NCI-H1694 (cell line): Measurements from ENCODE around the gene ANAPC13.

Experiments used
- DNase-seq: peaks from one replicate; lab custom pipeline; 2025; lab: John Stamatoyannopoulos, UW

ANAPC13 gene

GRCh38 chr3:134482622-134483021, 3.2 kb downstream of the ANAPC13 start:
- no peak for DNase-seq

- DNase-seq = no peak
These were observed 4.6 kb downstream of the ANAPC13 start for GRCh38 chr3:134481166-134481565.

GRCh38 chr3:134480546-134480945, 5.2 kb downstream of the ANAPC13 start:
- no peak for DNase-seq

- no peak for DNase-seq
These were observed 7.8 kb downstream of the ANAPC13 start for GRCh38 chr3:134477938-134478337.

GRCh38 chr3:134477002-134477401, 8.8 kb downstream of the ANAPC13 start:
- no peak for DNase-seq

- DNase-seq = no peak
These were observed 9.5 kb downstream of the ANAPC13 start for GRCh38 chr3:134476306-134476705.

GRCh38 chr3:134474956-134475355, 10.8 kb downstream of the ANAPC13 start:
- no peak for DNase-seq

- peak; percentile 93 for DNase-seq
These were observed 11.8 kb downstream of the ANAPC13 start for GRCh38 chr3:134473868-134474546.

- DNase-seq = no peak
These were observed 13.0 kb downstream of the ANAPC13 start for GRCh38 chr3:134472831-134473230.

- no peak for DNase-seq
These were observed 14.1 kb downstream of the ANAPC13 start for GRCh38 chr3:134471521-134472193.

- no peak for DNase-seq
These were observed 17.3 kb downstream of the ANAPC13 start for GRCh38 chr3:134468519-134468918.

GRCh38 chr3:134466331-134466730, 19.5 kb downstream of the ANAPC13 start:
- no peak for DNase-seq

GRCh38 chr3:134464689-134465365, 21.0 kb downstream of the ANAPC13 start:
- no peak for DNase-seq

- DNase-seq = no peak
These were observed 21.6 kb downstream of the ANAPC13 start for GRCh38 chr3:134464064-134464688.

- no peak for DNase-seq
These were observed 22.1 kb downstream of the ANAPC13 start for GRCh38 chr3:134463676-134464063.

- DNase-seq = no peak
These were observed 23.3 kb downstream of the ANAPC13 start for GRCh38 chr3:134462331-134462941.

- no peak for DNase-seq
These were observed 24.8 kb downstream of the ANAPC13 start for GRCh38 chr3:134460965-134461364.

- no peak for DNase-seq
These were observed 26.2 kb downstream of the ANAPC13 start for GRCh38 chr3:134459562-134459961.

GRCh38 chr3:134458406-134458945, 27.3 kb downstream of the ANAPC13 start:
- no peak for DNase-seq

GRCh38 chr3:134457376-134458074, 28.3 kb downstream of the ANAPC13 start:
- no peak for DNase-seq

- peak; percentile 6 for DNase-seq
These were observed 32.2 kb downstream of the ANAPC13 start for GRCh38 chr3:134453631-134454030.
